ENCODE results near the gene CYB5RL.

CYB5RL gene

DNA sequence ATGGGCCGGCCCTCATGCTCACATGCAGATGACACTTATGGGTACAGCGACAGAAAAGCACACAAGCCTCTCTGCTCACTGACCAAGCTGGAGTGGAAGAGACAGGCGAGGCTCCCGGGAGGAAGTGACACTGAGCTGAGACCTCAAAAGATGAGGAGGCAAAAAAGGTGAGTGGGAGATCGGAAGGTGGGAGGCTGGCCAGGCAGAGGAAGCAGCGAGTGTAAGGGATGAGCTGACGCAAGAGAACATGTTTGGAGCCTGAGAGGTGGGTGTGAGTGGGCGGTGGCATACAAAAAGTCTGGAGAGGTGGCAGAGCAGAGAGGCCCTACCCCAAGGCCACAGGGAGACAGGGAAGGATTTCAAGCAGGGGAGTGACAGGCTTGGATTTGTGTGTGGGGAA, 28.8 kb downstream of the CYB5RL start:
- Histone ChIP-seq H3K27me3 (ENCODE audit: insufficient read depth, low read length, poor library complexity, severe bottlenecking) (no peaks in the 10 kb centered on the region), H3K9me3 (ENCODE audit: insufficient read depth, low read depth, low read length) (no peaks in the 10 kb centered on the region), H3K9ac (ENCODE audit: low read depth, low read length, poor library complexity, severe bottlenecking) (no peak overlapping the region), H3K79me2 (ENCODE audit: insufficient read depth, low read length) (no peaks in the 10 kb centered on the region), H3F3A (ENCODE audit: low read depth) (no peaks in the 10 kb centered on the region), H3K4me1 (ENCODE audit: insufficient read depth, low read length, poor library complexity, severe bottlenecking) (peaks cover 7% of the 10 kb centered on the region), H3K9me2 (replicated peaks; ENCODE audit: low read depth, low read length) (no peaks in the 10 kb centered on the region), H3K36me3 (ENCODE audit: insufficient read depth, low read length) (no peaks in the 10 kb centered on the region), H3K4me2 (ENCODE audit: low read depth, low read length, poor library complexity, severe bottlenecking) (no peak overlapping the region), H3K4me3 (ENCODE audit: low read length, poor library complexity, severe bottlenecking) (no peak overlapping the region), H4K20me1 (ENCODE audit: insufficient read depth, low read length, poor library complexity, severe bottlenecking) (no peaks in the 10 kb centered on the region), H2AFZ (ENCODE audit: low read length) (no peak overlapping the region)
- TF ChIP-seq, protein P1, sequence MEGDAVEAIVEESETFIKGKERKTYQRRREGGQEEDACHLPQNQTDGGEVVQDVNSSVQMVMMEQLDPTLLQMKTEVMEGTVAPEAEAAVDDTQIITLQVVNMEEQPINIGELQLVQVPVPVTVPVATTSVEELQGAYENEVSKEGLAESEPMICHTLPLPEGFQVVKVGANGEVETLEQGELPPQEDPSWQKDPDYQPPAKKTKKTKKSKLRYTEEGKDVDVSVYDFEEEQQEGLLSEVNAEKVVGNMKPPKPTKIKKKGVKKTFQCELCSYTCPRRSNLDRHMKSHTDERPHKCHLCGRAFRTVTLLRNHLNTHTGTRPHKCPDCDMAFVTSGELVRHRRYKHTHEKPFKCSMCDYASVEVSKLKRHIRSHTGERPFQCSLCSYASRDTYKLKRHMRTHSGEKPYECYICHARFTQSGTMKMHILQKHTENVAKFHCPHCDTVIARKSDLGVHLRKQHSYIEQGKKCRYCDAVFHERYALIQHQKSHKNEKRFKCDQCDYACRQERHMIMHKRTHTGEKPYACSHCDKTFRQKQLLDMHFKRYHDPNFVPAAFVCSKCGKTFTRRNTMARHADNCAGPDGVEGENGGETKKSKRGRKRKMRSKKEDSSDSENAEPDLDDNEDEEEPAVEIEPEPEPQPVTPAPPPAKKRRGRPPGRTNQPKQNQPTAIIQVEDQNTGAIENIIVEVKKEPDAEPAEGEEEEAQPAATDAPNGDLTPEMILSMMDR (conservative IDR thresholded peaks at IDR 0.05; ENCODE audit: low read length), result no peak
- no peak for TF ChIP-seq EZH2phosphoT487 (IDR thresholded peaks at IDR 0.05; ENCODE audit: borderline replicate concordance)

- Histone ChIP-seq H3K36me3 (ENCODE audit: insufficient read depth, low read length) (no peaks in the 10 kb centered on the region), H3F3A (ENCODE audit: low read depth) (no peaks in the 10 kb centered on the region), H3K9me3 (ENCODE audit: insufficient read depth, low read depth, low read length) (no peaks in the 10 kb centered on the region), H3K79me2 (ENCODE audit: insufficient read depth, low read length) (no peaks in the 10 kb centered on the region), H4K20me1 (ENCODE audit: insufficient read depth, low read length, poor library complexity, severe bottlenecking) (no peaks in the 10 kb centered on the region), H3K9me2 (replicated peaks; ENCODE audit: low read depth, low read length) (no peaks in the 10 kb centered on the region), H2AFZ (ENCODE audit: low read length) (no peak overlapping the region), H3K4me2 (ENCODE audit: low read depth, low read length, poor library complexity, severe bottlenecking) (no peak overlapping the region), H3K9ac (ENCODE audit: low read depth, low read length, poor library complexity, severe bottlenecking) (no peak overlapping the region), H3K4me3 (ENCODE audit: low read length, poor library complexity, severe bottlenecking) (no peak overlapping the region), H3K4me1 (ENCODE audit: insufficient read depth, low read length, poor library complexity, severe bottlenecking) (peaks cover 5% of the 10 kb centered on the region), H3K27me3 (ENCODE audit: insufficient read depth, low read length, poor library complexity, severe bottlenecking) (no peaks in the 10 kb centered on the region)
- TF ChIP-seq, protein P1 (conservative IDR thresholded peaks at IDR 0.05; ENCODE audit: low read length), result no peak
- TF ChIP-seq EZH2phosphoT487 (IDR thresholded peaks at IDR 0.05; ENCODE audit: borderline replicate concordance), result no peak
Measured at GRCh38 chr1:54169068-54169467, 30.8 kb downstream of the CYB5RL start.

GRCh38 chr1:54168206-54168965, 31.4 kb downstream of the CYB5RL start:
- Histone ChIP-seq H3K27me3 (ENCODE audit: insufficient read depth, low read length, poor library complexity, severe bottlenecking) (no peaks in the 10 kb centered on the region), H3K4me2 (ENCODE audit: low read depth, low read length, poor library complexity, severe bottlenecking) (no peak overlapping the region), H3F3A (ENCODE audit: low read depth) (no peaks in the 10 kb centered on the region), H3K9me2 (replicated peaks; ENCODE audit: low read depth, low read length) (no peaks in the 10 kb centered on the region), H3K36me3 (ENCODE audit: insufficient read depth, low read length) (no peaks in the 10 kb centered on the region), H3K9ac (ENCODE audit: low read depth, low read length, poor library complexity, severe bottlenecking) (no peak overlapping the region), H2AFZ (ENCODE audit: low read length) (no peak overlapping the region), H3K4me3 (ENCODE audit: low read length, poor library complexity, severe bottlenecking) (no peak overlapping the region), H3K4me1 (ENCODE audit: insufficient read depth, low read length, poor library complexity, severe bottlenecking) (no peaks in the 10 kb centered on the region), H3K79me2 (ENCODE audit: insufficient read depth, low read length) (no peaks in the 10 kb centered on the region), H4K20me1 (ENCODE audit: insufficient read depth, low read length, poor library complexity, severe bottlenecking) (no peaks in the 10 kb centered on the region), H3K9me3 (ENCODE audit: insufficient read depth, low read depth, low read length) (no peaks in the 10 kb centered on the region)
- no peak for TF ChIP-seq EZH2phosphoT487 (IDR thresholded peaks at IDR 0.05; ENCODE audit: borderline replicate concordance)
- TF ChIP-seq, protein P1 (conservative IDR thresholded peaks at IDR 0.05; ENCODE audit: low read length), result no peak
